CD14-positive monocyte (primary cell): Measurements from ENCODE around the gene ADCY7. TPM values are rescaled to one million over a fixed set of nuclear protein-coding genes. Genes with fewer than 3 reads are reported as not detected.

Experiments used
- DNase-seq, 3 donors: peaks; one replicate each; pipeline ENCODE4 v3.0.0-alpha.2; 2011 to 2022
- H2AFZ ChIP-seq: 2 replicates; pipeline ENCODE4 v1.6.0; 2012; ENCODE audit warnings: mild to moderate bottlenecking, low read depth, low read length, inconsistent platforms; ENCODE audit not compliant: insufficient read depth, poor library complexity, severe bottlenecking
- H3K27ac ChIP-seq, 2 donors: 1 replicate in 1 of 2; 2 replicates in 1 of 2; pipeline ENCODE4 v1.5.1; 2012 to 2013; ENCODE audit warnings: low read length in 2 of 2, control low read depth in 1 of 2, inconsistent platforms in 1 of 2, low read depth in 1 of 2, mild to moderate bottlenecking in 1 of 2
- H3K27me3 ChIP-seq, 2 donors: one replicate each; pipeline versions ENCODE4 v1.6.0 to v1.6.1; 2011 to 2013; ENCODE audit warnings: low read length in 2 of 2; ENCODE audit not compliant: control insufficient read depth in 2 of 2, insufficient read depth in 2 of 2
- H3K36me3 ChIP-seq, 2 donors: replicated peaks in 1 of 2; 1 replicate in 1 of 2; 2 replicates in 1 of 2; pipeline versions ENCODE4 v1.5.1 to v1.6.1; 2012 to 2013; ENCODE audit warnings: low read length in 2 of 2, control low read depth in 1 of 2, inconsistent platforms in 1 of 2, mild to moderate bottlenecking in 1 of 2; ENCODE audit not compliant: insufficient read depth in 2 of 2, control insufficient read depth in 1 of 2
- H3K4me1 ChIP-seq, 2 donors: 1 replicate in 1 of 2; 2 replicates in 1 of 2; pipeline versions ENCODE4 v1.5.1 to v1.6.1; 2012 to 2013; ENCODE audit warnings: low read length in 2 of 2, control low read depth in 1 of 2, inconsistent platforms in 1 of 2, mild to moderate bottlenecking in 1 of 2, moderate library complexity in 1 of 2; ENCODE audit not compliant: insufficient read depth in 2 of 2, control insufficient read depth in 1 of 2
- H3K4me2 ChIP-seq: replicated peaks from 2 replicates; pipeline ENCODE3; 2012; ENCODE audit warnings: low read length, moderate library complexity, mild to moderate bottlenecking; ENCODE audit not compliant: poor library complexity, severe bottlenecking; ENCODE audit errors: extremely low read depth
- H3K4me3 ChIP-seq, 3 experiments: fragments of 200-600 bp in 1 of 3; sonication (generic) in 1 of 3; replicated peaks in 1 of 3; 1 replicate in 2 of 3; 2 replicates in 1 of 3; pipeline ENCODE4 v1.5.1; 2011 to 2013; ENCODE audit warnings: low read length in 3 of 3, mild to moderate bottlenecking in 3 of 3, control low read depth in 2 of 3, low read depth in 2 of 3, inconsistent platforms in 1 of 3, moderate library complexity in 1 of 3
- H3K79me2 ChIP-seq: 2 replicates; pipeline ENCODE4 v1.6.0; 2012; ENCODE audit warnings: mild to moderate bottlenecking, control low read depth, inconsistent platforms, low read length, moderate library complexity; ENCODE audit not compliant: insufficient read depth
- H3K9ac ChIP-seq: 2 replicates; pipeline ENCODE4 v1.6.0; 2017; ENCODE audit warnings: low read length, mild to moderate bottlenecking; ENCODE audit not compliant: insufficient read depth, poor library complexity, severe bottlenecking
- H3K9me3 ChIP-seq, 2 donors: replicated peaks in 1 of 2; 1 replicate in 1 of 2; 2 replicates in 1 of 2; pipeline versions ENCODE4 v1.5.1 to v1.6.1; 2012 to 2013; ENCODE audit warnings: low read length in 2 of 2, control low read depth in 1 of 2; ENCODE audit not compliant: control insufficient read depth in 1 of 2, insufficient read depth in 1 of 2
- H4K20me1 ChIP-seq: 2 replicates; pipeline ENCODE4 v1.6.0; 2012; ENCODE audit warnings: mild to moderate bottlenecking, low read length, control low read depth, moderate library complexity; ENCODE audit not compliant: insufficient read depth
- H3K27ac Mint-ChIP-seq, 7 donors: one replicate each; pipeline ENCODE4 v1.8.0; 2020; ENCODE audit warnings: mild to moderate bottlenecking in 7 of 7, mixed read lengths in 7 of 7, moderate library complexity in 6 of 7, inconsistent platforms in 2 of 7
- H3K27me3 Mint-ChIP-seq, 3 donors: one replicate each; pipeline ENCODE4 v1.8.0; 2021 to 2022; ENCODE audit warnings: low read depth in 3 of 3, mild to moderate bottlenecking in 3 of 3, mixed read lengths in 3 of 3, moderate library complexity in 3 of 3, inconsistent platforms in 1 of 3
- H3K36me3 Mint-ChIP-seq, 2 donors: one replicate each; pipeline ENCODE4 v1.8.0; 2020; ENCODE audit warnings: mixed read lengths in 2 of 2, inconsistent platforms in 1 of 2, mild to moderate bottlenecking in 1 of 2
- H3K4me1 Mint-ChIP-seq: one replicate; pipeline ENCODE4 v1.8.0; 2020; ENCODE audit warnings: mild to moderate bottlenecking, mixed read lengths
- H3K4me3 Mint-ChIP-seq, 2 donors: one replicate each; pipeline ENCODE4 v1.8.0; 2020; ENCODE audit warnings: mild to moderate bottlenecking in 2 of 2, mixed read lengths in 2 of 2, moderate library complexity in 1 of 2
- H3K9me3 Mint-ChIP-seq, 7 donors: one replicate each; pipeline ENCODE4 v1.8.0; 2020 to 2022; ENCODE audit warnings: mixed read lengths in 7 of 7, mild to moderate bottlenecking in 6 of 7, moderate library complexity in 6 of 7, inconsistent platforms in 2 of 7
- CTCF ChIP-seq: fragments of 200-600 bp; IDR thresholded peaks from one replicate; pipeline ENCODE4 v1.8.0; 2022; ENCODE audit warnings: antibody characterized with exemption, mild to moderate bottlenecking
- WGBS: methylation state at CpG from one replicate; pipeline ENCODE4 v1.1.5; 2013; ENCODE audit warnings: missing lambda C conversion rate; ENCODE audit not compliant: insufficient coverage; 5-methylcytosine and 5-hydroxymethylcytosine counted together
- intact Hi-C, 2 donors: fragments of 100-400 bp; cut with micrococcal nuclease; formaldehyde crosslinking; loops; one replicate each; pipeline versions ENCODE4 v1.15.0 to v1.15.1; 2023
- polyA plus RNA-seq, 3 donors: library from polyadenylated mRNA; depleted of rRNA in 1 of 3; unstranded in 2 of 3; stranded (reverse) in 1 of 3; fragments of 300-500 nt in 2 of 3; fragments of >200 nt in 1 of 3; fragmentation: Illumina TruSeq in 2 of 3; gene quantifications; 1 replicate in 2 of 3; 2 replicates in 1 of 3; pipeline ENCODE4 v1.2.3, GENCODE V29; 2012 to 2021

The ADCY7 gene
- polyA plus RNA-seq, 3 donors = 53.1 to 230 (median 91.5) TPM

- Histone ChIP-seq H3K27me3 (no peaks in the 10 kb centered on the region), H3K4me2 (no peak overlapping the region), H3K27ac (peak overlapping the region; percentile 17 to 62), H3K4me1 (peaks cover 17 to 18% of the 10 kb centered on the region in 2 donors), H3K36me3 (peaks cover 90 to 100% of the 10 kb centered on the region in 2 donors), H3K9me3 (no peaks in the 10 kb centered on the region), H2AFZ (no peak overlapping the region), H3K4me3 (no peak overlapping the region), H4K20me1 (peaks cover 100% of the 10 kb centered on the region), H3K79me2 (peaks cover 27% of the 10 kb centered on the region), H3K9ac (no peak overlapping the region)
- Mint-ChIP-seq H3K27ac (peak overlapping the region in 2 of 7 donors; percentile 54 to 78), H3K36me3 (peaks cover 74 to 98% of the 10 kb centered on the region in 2 donors), H3K4me3 (no peak overlapping the region), H3K27me3 (peaks cover 0 to 2% (median 1%) of the 10 kb centered on the region in 3 donors), H3K9me3 (no peaks in the 10 kb centered on the region), H3K4me1 (peaks cover 23% of the 10 kb centered on the region)
- TF ChIP-seq CTCF = no peak
- 90% methylated on average over 9 of the region's 11 CpGs for WGBS
- no peak for DNase-seq
- intact Hi-C loops = no loop called here
Measured at GRCh38 chr16:50309156-50309526, 42.8 kb downstream of the ADCY7 start.

GRCh38 chr16:50309527-50310307 lies 43.4 kb downstream of the ADCY7 start:
- no peak overlapping the region for H3K4me2 ChIP-seq
- H2AFZ ChIP-seq = no peak overlapping the region
- H3K9ac ChIP-seq = no peak overlapping the region
- peaks cover 21 to 22% of the 10 kb centered on the region in 2 donors for H3K4me1 ChIP-seq
- peaks cover 0 to 2% (median 1%) of the 10 kb centered on the region in 3 donors for H3K27me3 Mint-ChIP-seq
- peak overlapping the region; percentile 74 to 84 (median 78) for H3K27ac Mint-ChIP-seq
- H3K27me3 ChIP-seq = no peaks in the 10 kb centered on the region
- peak overlapping the region; percentile 17 to 62 for H3K27ac ChIP-seq
- peaks cover 90 to 100% of the 10 kb centered on the region in 2 donors for H3K36me3 ChIP-seq
- 80% methylated on average over 15 of the region's 15 CpGs for WGBS
- peaks cover 100% of the 10 kb centered on the region for H4K20me1 ChIP-seq
- intact Hi-C loops = no loop called here
- no peak overlapping the region for H3K4me3 ChIP-seq
- no peak overlapping the region for H3K4me3 Mint-ChIP-seq
- no peak for DNase-seq
- H3K9me3 ChIP-seq = no peaks in the 10 kb centered on the region
- peaks cover 75 to 98% of the 10 kb centered on the region in 2 donors for H3K36me3 Mint-ChIP-seq
- peaks cover 32% of the 10 kb centered on the region for H3K79me2 ChIP-seq
- H3K4me1 Mint-ChIP-seq = peaks cover 28% of the 10 kb centered on the region
- H3K9me3 Mint-ChIP-seq = no peaks in the 10 kb centered on the region
- TF ChIP-seq CTCF = no peak
